ENCODE data around the gene ACOT2. TPM values are rescaled to one million over a fixed set of nuclear protein-coding genes. Genes with fewer than 3 reads are reported as not detected.
A peak's percentile ranks its signal among the peaks of the same experiment; 100 is the strongest.

ACOT2 gene
- total and polyA plus RNA-seq, 12 donors, result 26.0 to 310 (median 73.4) TPM

- WGBS, 4 donors, result 1 to 9% (median 2%) methylated on average over 7 to 13 of the region's 13 CpGs
- peak overlapping the region in 3 of 4 donors; percentile 33 to 62 (median 47) for H3K4me3 ChIP-seq
- H3K27ac ChIP-seq, result peak overlapping the region in 3 of 5 donors; percentile 74 to 84 (median 81)
- H3K36me3 ChIP-seq (replicated peaks in 1 of 2), result no peaks in the 10 kb centered on the region
- intact Hi-C loops (cut with DNase I), result no loop called here
- no peaks in the 10 kb centered on the region for H3K27me3 ChIP-seq
- DNase-seq, result peak in 1 of 7 donors; percentile 31
- H3K4me1 ChIP-seq (replicated peaks in 1 of 2), result peaks cover 0 to 4% of the 10 kb centered on the region in 2 donors
- no peaks in the 10 kb centered on the region for H3K9me3 ChIP-seq (replicated peaks in 1 of 3)
- no peak for TF ChIP-seq CTCF (IDR thresholded peaks at IDR 0.05)
Measured at GRCh38 chr14:73613046-73613383, 44.0 kb downstream of the ACOT2 start.

GRCh38 chr14:73613419-73613963 lies 44.5 kb downstream of the ACOT2 start:
- no peak overlapping the region for H3K4me3 ChIP-seq
- no peaks in the 10 kb centered on the region for H3K9me3 ChIP-seq (replicated peaks in 1 of 3)
- no peaks in the 10 kb centered on the region for H3K36me3 ChIP-seq (replicated peaks in 1 of 2)
- H3K27me3 ChIP-seq, result no peaks in the 10 kb centered on the region
- no peak for TF ChIP-seq POLR2A (IDR thresholded peaks at IDR 0.05)
- TF ChIP-seq CTCF (IDR thresholded peaks at IDR 0.05), result no peak
- 85 to 97% (median 90%) methylated on average over 3 of the region's 3 CpGs for WGBS, 4 donors
- peak overlapping the region in 1 of 5 donors; percentile 84 for H3K27ac ChIP-seq
- intact Hi-C loops (cut with DNase I), result no loop called here
- DNase-seq, result no peak
- peaks cover 0 to 4% of the 10 kb centered on the region in 2 donors for H3K4me1 ChIP-seq (replicated peaks in 1 of 2)

- 76 to 92% (median 89%) methylated on average over 4 of the region's 4 CpGs for WGBS, 4 donors
- no peak for DNase-seq
- intact Hi-C loops (cut with DNase I), result no loop called here
- H3K27ac ChIP-seq, result no peak overlapping the region
- TF ChIP-seq CTCF (IDR thresholded peaks at IDR 0.05), result no peak
- TF ChIP-seq POLR2A (IDR thresholded peaks at IDR 0.05), result no peak
- H3K36me3 ChIP-seq (replicated peaks in 1 of 2), result no peaks in the 10 kb centered on the region
- no peaks in the 10 kb centered on the region for H3K9me3 ChIP-seq (replicated peaks in 1 of 3)
- H3K27me3 ChIP-seq, result no peaks in the 10 kb centered on the region
- H3K4me3 ChIP-seq, result no peak overlapping the region
- peaks cover 0 to 4% of the 10 kb centered on the region in 2 donors for H3K4me1 ChIP-seq (replicated peaks in 1 of 2)
Measured at GRCh38 chr14:73616831-73617230, 47.8 kb downstream of the ACOT2 start.

DNA sequence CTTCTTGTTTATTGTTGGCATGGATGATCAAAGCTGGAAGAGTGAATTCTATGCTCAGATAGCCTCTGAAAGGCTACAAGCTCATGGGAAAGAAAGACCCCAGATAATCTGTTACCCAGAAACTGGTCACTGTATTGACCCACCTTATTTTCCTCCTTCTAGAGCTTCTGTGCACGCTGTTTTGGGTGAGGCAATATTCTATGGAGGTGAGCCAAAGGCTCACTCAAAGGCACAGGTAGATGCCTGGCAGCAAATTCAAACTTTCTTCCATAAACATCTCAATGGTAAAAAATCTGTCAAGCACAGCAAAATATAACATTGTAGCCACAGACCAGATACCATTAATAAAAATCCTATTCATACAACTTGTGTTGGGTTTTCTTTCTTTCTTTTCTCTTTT lies 50.5 kb downstream of the ACOT2 start:
- H3K9me3 ChIP-seq (replicated peaks in 1 of 3), result no peaks in the 10 kb centered on the region
- no peak overlapping the region for H3K4me3 ChIP-seq
- 81 to 90% (median 87%) methylated on average over 1 of the region's 1 CpG for WGBS, 4 donors
- intact Hi-C loops (cut with DNase I), result no loop called here
- no peaks in the 10 kb centered on the region for H3K4me1 ChIP-seq (replicated peaks in 1 of 2)
- no peak for DNase-seq
- no peak overlapping the region for H3K27ac ChIP-seq
- H3K27me3 ChIP-seq, result no peaks in the 10 kb centered on the region
- TF ChIP-seq CTCF (IDR thresholded peaks at IDR 0.05) (no peak), POLR2A (IDR thresholded peaks at IDR 0.05) (no peak)
- H3K36me3 ChIP-seq (replicated peaks in 1 of 2), result no peaks in the 10 kb centered on the region

Data from adrenal gland (tissue), 12 donors.